ENCODE measurements around the gene DZANK1. TPM values are rescaled to one million over a fixed set of nuclear protein-coding genes. Genes with fewer than 3 reads are reported as not detected.

The DZANK1 gene
- total and polyA plus RNA-seq, 9 of the 15 experiments (the other 6 are each of a cell fraction or from before 2014, with no cell fraction given) = 0.04 to 0.18 (median 0.11) TPM; not detected in 2

- Histone ChIP-seq H3K9ac (ENCODE audit: insufficient read depth in 1 of 2, low read depth in 2 of 2, low read length in 2 of 2) (no peak overlapping the region), H3K4me3 (no peak overlapping the region), H4K20me1 (replicated peaks; ENCODE audit: control insufficient read depth, insufficient read depth, low read length) (no peaks in the 10 kb centered on the region), H3K4me1 (replicated peaks in 1 of 2; ENCODE audit: control insufficient read depth in 2 of 2, insufficient read depth in 2 of 2, low read length in 2 of 2) (no peaks in the 10 kb centered on the region), H3K79me2 (ENCODE audit: control insufficient read depth, insufficient read depth, low read length) (no peaks in the 10 kb centered on the region), H3K27me3 (ENCODE audit: control insufficient read depth in 2 of 2, insufficient read depth in 2 of 2, low read length in 2 of 2) (peaks cover 0 to 7% of the 10 kb centered on the region in 2 experiments; a peak in 1 of 5 replicates), H3K9me3 (replicated peaks; ENCODE audit: control insufficient read depth, insufficient read depth, low read depth, low read length) (no peaks in the 10 kb centered on the region), H3K27ac (ENCODE audit: extremely low read depth, low read depth, low read length) (no peak overlapping the region), H3K36me3 (ENCODE audit: control insufficient read depth, insufficient read depth, low read length) (no peaks in the 10 kb centered on the region), H3K9me1 (ENCODE audit: control insufficient read depth, insufficient read depth, low read length) (no peaks in the 10 kb centered on the region), H3K4me2 (ENCODE audit: insufficient read depth, low read length) (no peak overlapping the region), H2AFZ (ENCODE audit: low read depth, low read length) (no peak overlapping the region)
- in situ Hi-C loops (cut with MboI) = no loop called here
- no TSS peak for BruUV-seq (replicated peaks)
- no peak for FAIRE-seq
- 0% methylated on average over 8 of the region's 8 CpGs for WGBS (ENCODE audit: insufficient coverage, low coverage, missing lambda C conversion rate)
- DNase-seq (ENCODE audit: extremely low read depth in 1 of 4, low spot score in 3 of 4) = no peak
- no peak; the same call in 2 of the 3 replicates for ATAC-seq
- intact Hi-C loops (cut with micrococcal nuclease) = no loop called here
- CTCF ChIA-PET (ENCODE audit: low intra/inter-chr PET ratio) = no interaction called here
- POLR2A ChIA-PET = no interaction called here
- no peak for TF ChIP-seq ZNF384 (IDR thresholded peaks at IDR 0.05; ENCODE audit: low read depth, low read length)
- TF ChIP-seq ZNF324 (CRISPR knock-in tag; IDR thresholded peaks at IDR 0.05) = no peak
- TF ChIP-seq GTF2E2 (tag; IDR thresholded peaks at IDR 0.05) = no peak
- TF ChIP-seq ZZZ3 (IDR thresholded peaks at IDR 0.05) = no peak
- TF ChIP-seq CHAMP1 (IDR thresholded peaks at IDR 0.05) = no peak
- TF ChIP-seq CHD1 (IDR thresholded peaks at IDR 0.05; ENCODE audit: low read length) = no peak
- no peak for TF ChIP-seq FOXA1 (IDR thresholded peaks at IDR 0.05; ENCODE audit: borderline replicate concordance)
- no peak for TF ChIP-seq SMC3 (conservative IDR thresholded peaks at IDR 0.05; ENCODE audit: insufficient read depth, low read depth, low read length)
- no peak for TF ChIP-seq MXI1 (IDR thresholded peaks at IDR 0.05; ENCODE audit: low read depth, low read length)
- no peak for TF ChIP-seq SP2 (IDR thresholded peaks at IDR 0.05; ENCODE audit: extremely low read depth, low read depth, low read length, poor library complexity, severe bottlenecking)
- no peak for TF ChIP-seq NFE2L1 (tag; IDR thresholded peaks at IDR 0.05; ENCODE audit: borderline replicate concordance, low read depth)
- TF ChIP-seq SIX5 (IDR thresholded peaks at IDR 0.05; ENCODE audit: borderline replicate concordance in 1 of 2, insufficient read depth in 1 of 2, low read depth in 1 of 2, low read length in 2 of 2) = no peak
- no peak for TF ChIP-seq MXD1 (CRISPR knock-in tag; IDR thresholded peaks at IDR 0.05; ENCODE audit: borderline replicate concordance, poor library complexity, severe bottlenecking)
- no peak for TF ChIP-seq POLR3A (IDR thresholded peaks at IDR 0.05; ENCODE audit: borderline replicate concordance, extremely low read depth, insufficient read depth, insufficient read length)
- TF ChIP-seq BACH1 (tag; IDR thresholded peaks at IDR 0.05) = no peak
Observed at GRCh38 chr20:18405826-18406225, 61.0 kb downstream of the DZANK1 start.
